ENCODE data around the gene MCF2. TPM values are rescaled to one million over a fixed set of nuclear protein-coding genes. Genes with fewer than 3 reads are reported as not detected.

MCF2 gene
- total and polyA plus RNA-seq, 2 experiments from 2014 or later = 1.1 to 1.4 TPM

- TF ChIP-seq JUNB (IDR thresholded peaks at IDR 0.05; ENCODE audit: unreplicated experiment) = no peak
- no peak for TF ChIP-seq ZNF114 (CRISPR knock-in tag; IDR thresholded peaks at IDR 0.05)
- TF ChIP-seq CTCF (conservative IDR thresholded peaks at IDR 0.05; ENCODE audit: low read depth in 2 of 2) = no peak
- TF ChIP-seq EZH2phosphoT487 (IDR thresholded peaks at IDR 0.05; ENCODE audit: unreplicated experiment) = no peak
- no peak for TF ChIP-seq NANOG (IDR thresholded peaks at IDR 0.05; ENCODE audit: borderline replicate concordance)
- no peak for TF ChIP-seq ZNF331 (CRISPR knock-in tag; IDR thresholded peaks at IDR 0.05; ENCODE audit: low read depth)
- TF ChIP-seq REST (IDR thresholded peaks at IDR 0.05; ENCODE audit: unreplicated experiment) = no peak
- no peak for TF ChIP-seq STAT1 (IDR thresholded peaks at IDR 0.05; ENCODE audit: unreplicated experiment)
- TF ChIP-seq CREB1 (CRISPR knock-in tag; IDR thresholded peaks at IDR 0.05; ENCODE audit: low read depth) = no peak
- no peak for TF ChIP-seq EZH2 (IDR thresholded peaks at IDR 0.05; ENCODE audit: low read depth, unreplicated experiment)
These were observed 43.1 kb upstream of the MCF2 start (continued) for GRCh38 chrX:139751053-139751452.

- Mint-ChIP-seq H3K27ac (no peak overlapping the region), H3K4me3 (no peak overlapping the region), H3K36me3 (ENCODE audit: low read depth) (peaks cover 22% of the 10 kb centered on the region; the same call in 2 of the 3 replicates), H3K4me1 (peaks cover 3% of the 10 kb centered on the region), H3K27me3 (ENCODE audit: insufficient read depth, low read depth, poor library complexity) (no peaks in the 10 kb centered on the region), H3K9me3 (peaks cover 16% of the 10 kb centered on the region; the same call in 2 of the 3 replicates)
- DNase-seq (ENCODE audit: low spot score) (no peak), ATAC-seq (no peak)
- Histone ChIP-seq H4K20me1 (replicated peaks; ENCODE audit: insufficient read depth) (no peaks in the 10 kb centered on the region), H3K4me2 (no peak overlapping the region), H3F3A (replicated peaks; ENCODE audit: low read depth) (no peaks in the 10 kb centered on the region), H3K27ac (ENCODE audit: low read depth) (no peak overlapping the region), H3K9me2 (ENCODE audit: insufficient read depth) (no peaks in the 10 kb centered on the region), H3K4me3 (no peak overlapping the region), H2AFZ (no peak overlapping the region), H3K36me3 (ENCODE audit: insufficient read depth) (no peaks in the 10 kb centered on the region), H3K4me1 (ENCODE audit: insufficient read depth) (peaks cover 6% of the 10 kb centered on the region; the same call in 1 of the 2 replicates), H3K79me2 (replicated peaks; ENCODE audit: insufficient read depth) (0 out of 2 replicates have a peak, but pooled peaks cover 10% of the 10 kb centered on the region), H3K27me3 (ENCODE audit: insufficient read depth) (no peaks in the 10 kb centered on the region)
- TF ChIP-seq EZH2 (IDR thresholded peaks at IDR 0.05; ENCODE audit: low read depth, unreplicated experiment) (no peak), ZNF331 (CRISPR knock-in tag; IDR thresholded peaks at IDR 0.05; ENCODE audit: low read depth) (no peak), JUNB (IDR thresholded peaks at IDR 0.05; ENCODE audit: unreplicated experiment) (no peak), ZNF462 (CRISPR knock-in tag; IDR thresholded peaks at IDR 0.05) (no peak), ETS1 (IDR thresholded peaks at IDR 0.05) (no peak), EZH2phosphoT487 (IDR thresholded peaks at IDR 0.05; ENCODE audit: unreplicated experiment) (no peak), POLR2AphosphoS5 (IDR thresholded peaks at IDR 0.05; ENCODE audit: low read depth) (no peak), STAT1 (IDR thresholded peaks at IDR 0.05; ENCODE audit: unreplicated experiment) (no peak), NANOG (IDR thresholded peaks at IDR 0.05; ENCODE audit: borderline replicate concordance) (no peak)
These were observed 42.4 kb upstream of the MCF2 start for GRCh38 chrX:139750390-139750789.
